GM19043 (cell line): ENCODE data around the gene TRIM63.

Source experiments
- ATAC-seq: cut with Tn5 transposase; IDR thresholded peaks from one replicate; pipeline ENCODE4 v1.9.1; 2021; ENCODE audit warnings: low read depth; ENCODE audit not compliant: unreplicated experiment

TRIM63 gene

GRCh38 chr1:26059906-26060305 is 7.5 kb downstream of the TRIM63 start:
- ATAC-seq: no peak

GRCh38 chr1:26058052-26058595 is 9.3 kb downstream of the TRIM63 start:
- ATAC-seq: no peak

GRCh38 chr1:26057189-26057588 is 10.2 kb downstream of the TRIM63 start:
- ATAC-seq: no peak

GRCh38 chr1:26055041-26055440 is 12.4 kb downstream of the TRIM63 start:
- no peak for ATAC-seq

- ATAC-seq: no peak
Measured at GRCh38 chr1:26053718-26054560, 13.5 kb downstream of the TRIM63 start.

GRCh38 chr1:26050248-26050640 is 17.2 kb downstream of the TRIM63 start:
- ATAC-seq: no peak

- no peak for ATAC-seq
Measured at GRCh38 chr1:26049531-26050247, 17.7 kb downstream of the TRIM63 start.

- ATAC-seq: no peak
Measured at GRCh38 chr1:26047278-26047874, 20.1 kb downstream of the TRIM63 start.

GRCh38 chr1:26046246-26047095 is 21.0 kb downstream of the TRIM63 start:
- no peak for ATAC-seq

GRCh38 chr1:26045722-26046245 is 21.6 kb downstream of the TRIM63 start, which contains the start of gene SLC30A2:
Gene SLC30A2 (minus strand): TSS chr1:26046118. CDS start chr1:26045896, 222 bp downstream.
- ATAC-seq: no peak

- ATAC-seq: no peak
Measured at GRCh38 chr1:26044971-26045721, 22.3 kb downstream of the TRIM63 start.

- no peak for ATAC-seq
Measured at GRCh38 chr1:26044414-26044813, 23.0 kb downstream of the TRIM63 start.

GRCh38 chr1:26043765-26044164 is 23.7 kb downstream of the TRIM63 start:
- no peak for ATAC-seq

GRCh38 chr1:26041978-26042377 is 25.5 kb downstream of the TRIM63 start:
- no peak for ATAC-seq

- ATAC-seq: no peak
Measured at GRCh38 chr1:26041401-26041800, 26.0 kb downstream of the TRIM63 start.

GRCh38 chr1:26038904-26039303 is 28.5 kb downstream of the TRIM63 start:
- ATAC-seq: no peak

- no peak for ATAC-seq
Measured at GRCh38 chr1:26038477-26038876, 29.0 kb downstream of the TRIM63 start.

GRCh38 chr1:26037904-26038303 is 29.5 kb downstream of the TRIM63 start:
- no peak for ATAC-seq

- ATAC-seq: no peak
Measured at GRCh38 chr1:26036756-26037281, 30.6 kb downstream of the TRIM63 start.
